Nucleus accumbens (tissue), 56 donors: ENCODE data around the gene RAPGEF5.

Source experiments
- DNase-seq, 56 donors: peaks; one replicate each; lab custom pipeline; 2025; lab: John Stamatoyannopoulos, UW

Gene RAPGEF5

GRCh38 chr7:22356701-22357310 lies at the start of gene RAPGEF5:
Gene RAPGEF5, minus strand, starts transcription at chr7:22357154. Its CDS starts 94 bp downstream, at chr7:22357060.
- peak in 8 of 56 donors; percentile 12 to 51 (median 19) for DNase-seq

GRCh38 chr7:22406715-22407114 lies 49.8 kb upstream of the RAPGEF5 start:
- DNase-seq, result no peak

- no peak for DNase-seq
Observed at GRCh38 chr7:22404421-22405023, 47.6 kb upstream of the RAPGEF5 start.

GRCh38 chr7:22403344-22403743 lies 46.4 kb upstream of the RAPGEF5 start:
- no peak for DNase-seq

GRCh38 chr7:22402250-22402649 lies 45.3 kb upstream of the RAPGEF5 start:
- DNase-seq, result no peak

- no peak for DNase-seq
Observed at GRCh38 chr7:22400936-22401553, 44.1 kb upstream of the RAPGEF5 start.

- DNase-seq, result peak in 1 of 56 donors; percentile 5
Observed at GRCh38 chr7:22400150-22400814, 43.3 kb upstream of the RAPGEF5 start.

GRCh38 chr7:22399546-22399945 lies 42.6 kb upstream of the RAPGEF5 start:
- no peak for DNase-seq

GRCh38 chr7:22399091-22399490 lies 42.1 kb upstream of the RAPGEF5 start:
- no peak for DNase-seq

GRCh38 chr7:22397981-22398380 lies 41.0 kb upstream of the RAPGEF5 start:
- no peak for DNase-seq

- DNase-seq, result no peak
Observed at GRCh38 chr7:22395222-22395621, 38.3 kb upstream of the RAPGEF5 start.

GRCh38 chr7:22394739-22395138 lies 37.8 kb upstream of the RAPGEF5 start:
- no peak for DNase-seq

- peak in 2 of 56 donors; percentile 7 to 13 for DNase-seq
Observed at GRCh38 chr7:22393913-22394729, 37.2 kb upstream of the RAPGEF5 start.

GRCh38 chr7:22390516-22390915 lies 33.6 kb upstream of the RAPGEF5 start:
- DNase-seq, result no peak

- DNase-seq, result no peak
Observed at GRCh38 chr7:22389892-22390291, 32.9 kb upstream of the RAPGEF5 start.

- peak in 36 of 56 donors; percentile 5 to 76 (median 30) for DNase-seq
Observed at GRCh38 chr7:22387583-22387982, 30.6 kb upstream of the RAPGEF5 start.

GRCh38 chr7:22386865-22387264 lies 29.9 kb upstream of the RAPGEF5 start:
- no peak for DNase-seq

GRCh38 chr7:22386206-22386858 lies 29.4 kb upstream of the RAPGEF5 start:
- no peak for DNase-seq

- no peak for DNase-seq
Observed at GRCh38 chr7:22385326-22385725, 28.4 kb upstream of the RAPGEF5 start.

GRCh38 chr7:22380333-22380732 lies 23.4 kb upstream of the RAPGEF5 start:
- DNase-seq, result no peak
